Stomach smooth muscle (tissue), 2 donors: Measurements from ENCODE around the gene SEPTIN1.
A peak's percentile ranks its signal among the peaks of the same experiment; 100 is the strongest.

ENCODE experiments used
- H3K27ac ChIP-seq: one replicate; pipeline ENCODE4 v1.7.0; 2013; ENCODE audit warnings: mild to moderate bottlenecking, low read length, inconsistent platforms
- H3K27me3 ChIP-seq, 2 donors: one replicate each; pipeline ENCODE4 v1.7.0; 2013; ENCODE audit warnings: low read length in 2 of 2; ENCODE audit not compliant: insufficient read depth in 2 of 2, control insufficient read depth in 1 of 2
- H3K36me3 ChIP-seq, 2 donors: one replicate each; pipeline ENCODE4 v1.7.0; 2013; ENCODE audit warnings: low read length in 2 of 2; ENCODE audit not compliant: control insufficient read depth in 2 of 2, insufficient read depth in 2 of 2
- H3K4me1 ChIP-seq: one replicate; pipeline ENCODE4 v1.7.0; 2013; ENCODE audit warnings: low read length; ENCODE audit not compliant: control insufficient read depth, insufficient read depth
- H3K4me3 ChIP-seq, 2 donors: one replicate each; pipeline ENCODE4 v1.7.0; 2013; ENCODE audit warnings: low read length in 2 of 2
- H3K9ac ChIP-seq, 2 donors: one replicate each; pipeline ENCODE4 v1.7.0; 2013; ENCODE audit warnings: low read length in 2 of 2, mild to moderate bottlenecking in 1 of 2
- H3K9me3 ChIP-seq, 2 donors: one replicate each; pipeline ENCODE4 v1.7.0; 2013; ENCODE audit warnings: low read length in 2 of 2; ENCODE audit not compliant: control insufficient read depth in 2 of 2
- donor health status: healthy.
- donor health status: Pancreatic carcinoma.

SEPTIN1 gene

GRCh38 chr16:30355954-30356308, 26.4 kb downstream of the SEPTIN1 start:
- Histone ChIP-seq H3K9me3 (no peaks in the 10 kb centered on the region), H3K27ac (peak overlapping the region; percentile 97), H3K4me3 (peak overlapping the region; percentile 95), H3K4me1 (peaks cover 54% of the 10 kb centered on the region), H3K9ac (peak overlapping the region; percentile 87 to 94), H3K27me3 (no peaks in the 10 kb centered on the region), H3K36me3 (peaks cover 21 to 38% of the 10 kb centered on the region in 2 donors)

DNA sequence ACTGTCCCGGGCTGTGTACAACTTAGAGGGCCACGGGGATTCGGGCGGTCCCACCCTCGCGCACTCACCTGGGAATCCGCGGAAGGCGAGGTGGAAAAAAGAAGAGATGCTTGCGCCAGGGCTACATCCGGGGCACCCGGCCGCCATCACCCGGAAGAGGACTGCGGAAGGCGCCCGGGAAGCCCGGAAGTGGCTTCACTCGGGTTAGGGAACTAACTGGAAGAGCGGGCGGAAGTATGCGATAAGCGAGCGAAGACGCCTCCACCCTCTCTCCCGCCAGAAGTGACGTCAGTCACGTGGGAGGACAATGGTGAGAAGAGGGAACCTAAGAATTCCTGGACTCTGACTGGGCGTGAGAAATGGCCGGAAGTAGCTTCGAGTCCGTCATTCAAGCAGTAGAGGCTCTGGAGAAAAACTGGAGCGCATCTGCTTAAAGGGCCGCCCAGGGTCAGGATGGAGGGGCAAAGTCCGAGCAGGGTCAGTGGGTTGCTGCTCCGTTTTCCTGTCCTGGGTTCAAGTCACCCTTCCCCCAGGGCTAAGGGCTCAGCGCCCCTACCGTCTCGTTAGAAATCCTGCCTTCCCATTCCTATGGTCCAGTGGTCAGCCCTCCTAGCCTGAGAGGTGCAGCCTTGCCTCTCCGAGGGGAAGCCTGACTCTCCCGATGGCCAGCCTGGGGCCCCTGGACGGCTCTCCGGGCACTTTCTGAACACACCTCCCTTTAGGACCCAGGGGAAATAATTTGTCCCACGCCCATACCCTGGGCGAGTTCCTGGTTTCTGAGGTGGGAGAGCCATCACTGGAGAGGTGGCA, 27.0 kb downstream of the SEPTIN1 start, which contains the start of gene CD2BP2:
Gene CD2BP2 (minus strand): TSS at position 165 of the 810 bp plus-strand sequence. CDS start 627 bp downstream, outside the sequence.
- H3K4me3 ChIP-seq: peak within 1 kb of the TSS; percentile 95
- H3K9me3 ChIP-seq: no peaks in the 10 kb centered on the region
- peaks cover 26 to 41% of the 10 kb centered on the region in 2 donors for H3K36me3 ChIP-seq
- no peaks in the 10 kb centered on the region for H3K27me3 ChIP-seq
- peak within 1 kb of the TSS; percentile 87 to 94 for H3K9ac ChIP-seq
- H3K27ac ChIP-seq: peak within 1 kb of the TSS; percentile 97
- peaks cover 54% of the 10 kb centered on the region for H3K4me1 ChIP-seq

- Histone ChIP-seq H3K4me3 (peak overlapping the region; percentile 95), H3K9ac (peak overlapping the region; percentile 87 to 94), H3K27ac (peak overlapping the region; percentile 97), H3K27me3 (no peaks in the 10 kb centered on the region), H3K4me1 (peaks cover 52% of the 10 kb centered on the region), H3K9me3 (no peaks in the 10 kb centered on the region), H3K36me3 (peaks cover 29 to 40% of the 10 kb centered on the region in 2 donors)
These were observed 27.8 kb downstream of the SEPTIN1 start for GRCh38 chr16:30354423-30355143.

DNA sequence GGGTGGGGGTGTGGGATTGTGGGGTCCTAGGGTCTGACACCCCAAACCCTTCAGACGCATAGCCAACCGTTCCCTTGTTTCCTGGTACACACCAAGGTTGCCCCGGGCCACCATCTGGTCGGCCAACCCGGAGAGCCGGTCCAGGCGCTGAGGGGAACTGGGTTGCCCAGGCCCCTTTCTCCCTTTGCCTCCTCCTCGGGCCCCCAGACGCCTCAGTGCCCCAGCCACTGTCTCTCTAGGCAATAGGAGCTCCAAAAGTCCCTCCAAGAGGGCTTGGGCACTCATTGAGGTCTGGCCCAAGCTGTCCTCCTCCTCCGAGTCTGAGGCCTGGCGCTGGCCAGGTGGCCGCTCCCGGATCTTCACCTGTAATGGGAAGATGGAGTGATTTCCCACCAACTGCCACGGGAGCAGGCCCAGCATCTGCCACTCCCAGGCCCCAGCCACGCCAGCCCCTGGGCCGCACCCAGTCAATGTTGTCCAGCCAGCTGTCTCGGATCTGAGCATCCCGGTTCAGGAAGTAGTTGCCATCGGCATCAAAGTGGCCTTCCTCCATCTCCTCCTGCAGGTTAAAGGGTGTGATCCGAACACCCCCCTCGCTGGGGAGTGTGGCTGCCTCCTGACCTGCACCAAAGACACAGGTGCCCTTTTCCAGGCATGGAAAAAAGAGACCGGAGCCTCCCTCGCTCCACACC, 28.8 kb downstream of the SEPTIN1 start:
- Histone ChIP-seq H3K4me3 (no peak overlapping the region), H3K27me3 (no peaks in the 10 kb centered on the region), H3K9ac (peak overlapping the region in 1 of 2 donors; percentile 87), H3K4me1 (peaks cover 52% of the 10 kb centered on the region), H3K36me3 (peaks cover 25 to 30% of the 10 kb centered on the region in 2 donors), H3K27ac (peak overlapping the region; percentile 97), H3K9me3 (no peaks in the 10 kb centered on the region)

- Histone ChIP-seq H3K4me3 (peak overlapping the region in 1 of 2 donors; percentile 47), H3K36me3 (peaks cover 23 to 26% of the 10 kb centered on the region in 2 donors), H3K27me3 (no peaks in the 10 kb centered on the region), H3K4me1 (peaks cover 52% of the 10 kb centered on the region), H3K27ac (peak overlapping the region; percentile 97), H3K9ac (peak overlapping the region in 1 of 2 donors; percentile 29), H3K9me3 (no peaks in the 10 kb centered on the region)
These were observed 29.6 kb downstream of the SEPTIN1 start for GRCh38 chr16:30352488-30353401.

- H3K27ac ChIP-seq: peak overlapping the region; percentile 97
These were observed 30.6 kb downstream of the SEPTIN1 start for GRCh38 chr16:30351586-30352419.

GRCh38 chr16:30351001-30351441, 31.3 kb downstream of the SEPTIN1 start:
- no peaks in the 10 kb centered on the region for H3K27me3 ChIP-seq
- H3K9ac ChIP-seq: no peak overlapping the region
- H3K4me3 ChIP-seq: no peak overlapping the region
- H3K36me3 ChIP-seq: peaks cover 18 to 23% of the 10 kb centered on the region in 2 donors
- no peaks in the 10 kb centered on the region for H3K9me3 ChIP-seq
- no peak overlapping the region for H3K27ac ChIP-seq
- H3K4me1 ChIP-seq: peaks cover 43% of the 10 kb centered on the region

More at GRCh38 chr16:30351586-30352419, 30.6 kb downstream of the SEPTIN1 start:
- peak overlapping the region; percentile 34 to 55 for H3K9ac ChIP-seq
- H3K4me3 ChIP-seq: peak overlapping the region in 1 of 2 donors; percentile 47
- peaks cover 51% of the 10 kb centered on the region for H3K4me1 ChIP-seq
- H3K9me3 ChIP-seq: no peaks in the 10 kb centered on the region
- H3K36me3 ChIP-seq: peaks cover 18 to 23% of the 10 kb centered on the region in 2 donors
- H3K27me3 ChIP-seq: no peaks in the 10 kb centered on the region

DNA sequence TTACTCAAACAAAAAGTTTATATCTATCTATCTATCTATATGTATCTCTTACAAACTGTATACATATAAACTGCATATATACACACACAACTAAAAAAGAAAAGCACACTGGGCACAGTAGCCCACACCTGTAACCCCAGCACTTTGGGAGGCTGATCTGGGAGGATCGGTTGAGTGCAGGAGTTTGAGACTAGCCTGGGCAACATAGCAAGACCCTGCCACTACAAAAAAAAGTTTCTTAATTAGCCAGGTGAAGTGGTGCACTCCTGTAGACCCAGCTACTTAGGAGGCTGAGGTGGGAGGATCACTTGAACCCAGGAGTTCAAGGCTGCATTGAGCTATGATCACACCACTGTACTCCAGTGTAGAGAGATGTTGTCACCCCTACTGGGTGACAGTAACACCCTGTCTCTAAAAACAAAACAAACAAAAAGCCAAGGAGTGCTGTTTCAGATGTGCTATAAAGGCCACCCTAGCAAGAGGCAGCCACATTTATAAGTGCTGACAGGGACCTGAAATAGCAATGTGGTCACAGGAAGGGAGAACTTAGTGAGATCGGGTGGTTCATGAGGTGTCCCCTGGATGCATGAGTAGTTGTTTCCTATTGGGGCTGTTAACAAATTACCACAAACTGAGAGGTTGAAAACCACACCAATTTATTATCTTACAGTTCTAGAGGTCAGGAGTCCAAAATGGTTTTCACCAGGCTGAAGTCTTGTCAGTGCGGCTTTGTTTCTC, 32.1 kb downstream of the SEPTIN1 start:
- H3K9me3 ChIP-seq: no peaks in the 10 kb centered on the region
- H3K27ac ChIP-seq: peak overlapping the region; percentile 31
- peaks cover 36% of the 10 kb centered on the region for H3K4me1 ChIP-seq
- H3K27me3 ChIP-seq: no peaks in the 10 kb centered on the region
- H3K36me3 ChIP-seq: peaks cover 18 to 23% of the 10 kb centered on the region in 2 donors
- no peak overlapping the region for H3K4me3 ChIP-seq
- no peak overlapping the region for H3K9ac ChIP-seq

DNA sequence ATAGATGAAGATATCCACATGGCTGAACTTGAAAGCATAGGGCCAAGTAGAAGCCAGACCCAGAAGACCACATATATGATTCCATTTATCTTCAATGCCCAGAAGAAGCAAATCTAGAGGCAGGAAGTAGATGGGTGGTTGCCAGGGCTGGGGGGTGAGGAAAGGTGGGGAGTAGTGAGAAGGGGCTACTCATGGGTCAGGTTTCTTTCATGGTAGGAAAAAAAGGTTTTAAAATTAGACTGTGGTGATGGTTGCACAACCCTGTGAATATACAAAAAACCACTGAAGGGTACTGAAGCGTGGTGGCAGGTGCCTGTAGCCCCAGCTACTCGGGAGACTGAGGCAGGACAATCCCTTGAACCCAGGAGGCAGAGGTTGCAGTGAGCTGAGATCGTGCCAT, 32.7 kb downstream of the SEPTIN1 start:
- no peak overlapping the region for H3K4me3 ChIP-seq

More for the DNA sequence above, 32.7 kb downstream of the SEPTIN1 start:
- H3K4me1 ChIP-seq: peaks cover 32% of the 10 kb centered on the region
- H3K27ac ChIP-seq: no peak overlapping the region
- H3K36me3 ChIP-seq: peaks cover 18 to 23% of the 10 kb centered on the region in 2 donors
- H3K9me3 ChIP-seq: no peaks in the 10 kb centered on the region
- H3K27me3 ChIP-seq: no peaks in the 10 kb centered on the region
- no peak overlapping the region for H3K9ac ChIP-seq
